ENCODE measurements around the gene SFXN1.

Gene SFXN1

GRCh38 chr5:175466700-175467318 is 11.6 kb upstream of the SFXN1 start:
- DNase-seq = no peak

GRCh38 chr5:175467983-175468690 is 10.2 kb upstream of the SFXN1 start:
- DNase-seq = no peak

DNA sequence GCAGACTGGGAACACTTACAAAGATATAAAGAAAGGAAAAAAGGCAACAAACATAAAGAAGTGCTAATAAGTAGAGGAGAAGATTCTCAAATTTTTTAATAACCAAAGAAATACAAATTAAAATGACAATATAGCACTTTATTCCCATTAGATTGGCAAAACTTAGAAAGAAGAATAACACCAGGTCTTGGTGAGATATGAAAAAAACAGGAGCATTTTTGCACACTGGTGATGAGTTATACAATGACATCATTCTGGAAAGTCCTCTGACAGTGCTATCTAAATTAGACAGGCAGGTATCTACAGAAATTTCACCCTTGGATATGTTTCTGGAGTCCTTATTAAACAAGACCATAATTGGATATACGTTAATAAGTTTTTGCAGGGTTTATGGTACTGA is 9.5 kb upstream of the SFXN1 start:
- no peak for DNase-seq

- DNase-seq = no peak
Observed at GRCh38 chr5:175469916-175470315, 8.4 kb upstream of the SFXN1 start.

- DNase-seq = no peak
Observed at GRCh38 chr5:175470781-175471180, 7.6 kb upstream of the SFXN1 start.

- no peak for DNase-seq
Observed at GRCh38 chr5:175471196-175471595, 7.2 kb upstream of the SFXN1 start.

DNA sequence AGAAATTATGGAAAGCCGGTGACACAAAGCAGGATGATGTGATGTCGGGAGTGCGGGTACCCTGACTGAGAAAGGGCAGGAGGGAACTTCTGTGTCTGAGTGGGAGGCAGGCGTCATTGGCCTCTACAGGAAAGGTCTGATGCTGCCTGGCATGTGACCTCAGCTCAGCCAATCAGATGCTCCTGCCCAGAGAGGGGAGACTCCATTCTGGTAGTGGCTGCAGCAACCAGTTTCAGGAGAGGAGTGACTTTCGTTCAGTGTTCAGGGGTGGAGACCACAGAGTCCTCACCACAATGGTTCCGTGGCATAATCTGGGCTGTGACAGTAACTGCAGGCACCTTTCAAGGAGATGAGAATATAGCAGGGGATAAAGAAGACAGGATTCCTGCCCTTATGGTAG is 6.7 kb upstream of the SFXN1 start:
- no peak for DNase-seq

DNA sequence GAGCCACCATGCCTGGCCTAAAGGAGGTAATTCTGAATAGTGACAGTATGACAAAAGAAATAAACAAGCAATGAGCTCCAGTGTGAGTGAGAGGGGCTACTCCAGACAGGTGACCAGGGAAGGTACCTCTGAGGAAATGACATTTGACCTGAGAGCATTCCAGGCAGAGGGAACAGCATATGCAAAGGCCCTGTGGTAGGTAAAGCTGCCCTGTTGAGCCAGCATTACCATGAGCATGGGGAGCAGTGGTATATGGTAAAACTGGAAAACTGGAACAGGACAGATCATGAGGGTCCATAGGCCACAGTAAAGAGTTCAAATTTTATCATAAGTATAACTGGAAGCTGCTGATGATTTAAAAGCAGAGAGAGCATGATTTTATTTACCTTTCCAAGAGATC is 6.0 kb upstream of the SFXN1 start:
- no peak for DNase-seq

GRCh38 chr5:175475248-175475647 is 3.1 kb upstream of the SFXN1 start:
- no peak for DNase-seq

DNA sequence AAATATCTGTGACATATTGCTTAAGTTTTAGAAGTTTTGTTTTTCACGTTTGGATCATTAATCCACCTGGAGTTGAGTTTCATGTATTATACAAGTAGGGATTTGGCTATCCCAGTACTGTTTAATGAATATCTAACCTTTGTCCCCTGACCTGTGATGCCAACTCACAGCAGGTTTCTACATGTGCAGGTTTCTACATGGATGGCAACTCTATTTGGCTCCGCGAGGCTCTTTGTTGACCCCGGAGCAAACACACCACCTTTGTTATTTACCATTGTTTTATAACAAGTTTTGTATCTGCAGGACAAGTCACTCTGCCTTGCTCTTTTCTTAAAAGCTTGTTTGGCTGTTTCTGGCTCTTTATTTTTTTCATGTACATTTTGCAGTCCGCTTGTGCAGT is 920 bp upstream of the SFXN1 start:
- DNase-seq = no peak

- DNase-seq = no peak
Observed at GRCh38 chr5:175478008-175478383, 364 bp upstream of the SFXN1 start.

GRCh38 chr5:175479125-175479881 is 943 bp downstream of the SFXN1 start:
- DNase-seq = no peak

- no peak for DNase-seq
Observed at GRCh38 chr5:175483337-175483736, 5.0 kb downstream of the SFXN1 start.

GRCh38 chr5:175484322-175484721 is 6.0 kb downstream of the SFXN1 start:
- no peak for DNase-seq

DNA sequence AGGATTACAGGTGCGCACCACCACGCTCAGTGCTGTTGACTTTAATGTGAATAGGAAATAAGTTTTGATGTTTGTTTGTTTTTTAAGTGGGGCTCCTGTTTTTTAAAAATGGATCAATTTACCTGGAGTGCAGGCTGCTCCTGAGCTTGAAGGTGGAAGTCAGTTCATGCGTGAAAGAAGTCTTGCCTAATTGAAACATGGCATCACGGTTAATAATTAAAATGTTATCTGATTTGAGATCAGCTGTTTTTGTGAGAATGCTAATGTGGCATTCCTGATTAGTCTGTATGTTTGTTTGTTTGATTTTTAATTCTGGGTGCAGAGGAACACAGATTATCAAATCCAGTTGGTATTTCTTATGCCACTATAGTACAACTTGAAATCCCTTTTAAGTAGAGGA is 6.5 kb downstream of the SFXN1 start:
- no peak for DNase-seq

DNA sequence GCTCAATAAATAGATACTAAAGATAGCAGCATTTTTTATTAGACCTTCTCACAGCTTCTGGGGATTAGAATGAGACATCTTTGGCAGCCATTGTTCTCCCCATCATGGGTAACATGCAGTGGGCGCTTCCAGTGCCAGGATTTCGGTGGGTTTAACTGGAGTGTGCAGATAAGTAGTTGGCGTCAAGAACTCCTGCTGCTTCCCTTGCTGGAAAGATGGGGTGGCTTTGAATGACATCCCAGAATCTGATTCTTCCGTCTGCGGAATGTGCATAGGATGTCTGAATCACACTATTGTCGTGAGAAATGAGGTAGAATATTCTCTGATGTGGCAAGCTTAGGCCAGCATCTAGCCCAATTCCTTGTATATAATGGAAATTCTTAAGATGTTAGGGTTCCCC is 7.3 kb downstream of the SFXN1 start:
- no peak for DNase-seq

DNA sequence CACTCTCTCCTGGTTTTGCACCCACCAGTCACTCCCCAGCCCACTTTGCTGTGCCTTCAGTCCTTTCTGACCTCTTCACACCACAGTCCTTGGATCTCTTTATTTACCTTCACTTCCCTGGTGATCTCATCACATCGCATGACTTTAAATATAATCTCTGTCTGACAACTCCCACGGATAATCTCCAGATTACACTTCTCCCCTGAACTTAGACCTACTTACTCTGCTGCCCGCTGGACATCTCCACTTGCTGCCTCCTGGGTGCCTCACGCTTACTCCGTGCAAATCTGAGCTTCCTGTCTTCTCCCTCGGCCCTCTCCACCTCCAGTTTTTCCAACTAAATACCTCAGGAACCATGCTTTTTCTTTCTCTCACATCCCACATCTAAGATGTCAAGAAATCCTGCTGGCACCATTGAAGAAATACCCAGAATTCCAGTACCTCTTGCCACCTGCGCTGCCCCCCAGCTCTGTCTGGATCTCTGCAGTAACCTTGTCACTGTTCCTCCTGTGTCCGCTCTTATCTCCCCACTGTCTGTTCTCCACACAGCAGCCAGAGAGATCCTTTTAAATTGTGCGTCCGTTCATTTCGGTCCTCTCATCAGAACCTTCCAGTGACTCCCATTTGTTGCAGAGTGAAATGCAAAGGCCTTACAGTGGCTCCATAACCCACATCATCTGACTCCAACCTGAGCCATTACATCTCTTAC is 9.3 kb downstream of the SFXN1 start:
- DNase-seq = no peak

DNA sequence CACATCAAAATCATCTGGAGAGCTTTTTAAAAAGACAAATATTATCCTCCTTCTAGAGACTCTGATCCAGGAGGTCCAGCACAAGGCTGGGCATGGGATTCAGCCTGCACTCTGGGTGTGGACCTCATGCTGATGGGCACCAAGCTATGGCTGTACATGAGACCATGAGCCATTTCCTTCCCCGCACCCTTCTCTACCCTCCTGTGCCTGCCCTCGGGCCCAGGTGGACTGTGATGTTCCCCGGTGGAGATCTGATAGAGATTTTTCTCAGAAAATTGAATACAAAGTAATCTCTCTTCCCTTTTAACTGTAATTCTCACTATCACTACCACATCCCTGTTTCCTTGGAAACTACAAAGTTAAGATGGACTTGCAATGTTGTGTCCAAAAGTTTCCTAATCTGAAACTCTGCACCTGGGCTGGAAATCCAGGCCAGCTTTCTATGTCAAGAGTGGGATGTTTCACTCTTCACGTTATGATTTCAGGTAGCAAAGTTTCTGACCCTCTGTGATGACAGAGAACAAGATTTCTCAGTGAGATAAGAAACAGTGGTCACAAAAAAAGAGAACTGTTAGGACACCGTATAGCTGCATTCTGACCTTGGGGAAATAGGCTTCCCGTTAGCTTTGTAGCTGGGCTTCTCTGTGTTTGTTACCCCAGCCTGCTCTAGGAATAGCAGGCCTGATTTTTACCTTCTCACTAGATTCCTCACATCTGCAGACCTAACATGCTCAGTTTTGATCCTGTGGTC is 11.5 kb downstream of the SFXN1 start:
- no peak for DNase-seq

DNA sequence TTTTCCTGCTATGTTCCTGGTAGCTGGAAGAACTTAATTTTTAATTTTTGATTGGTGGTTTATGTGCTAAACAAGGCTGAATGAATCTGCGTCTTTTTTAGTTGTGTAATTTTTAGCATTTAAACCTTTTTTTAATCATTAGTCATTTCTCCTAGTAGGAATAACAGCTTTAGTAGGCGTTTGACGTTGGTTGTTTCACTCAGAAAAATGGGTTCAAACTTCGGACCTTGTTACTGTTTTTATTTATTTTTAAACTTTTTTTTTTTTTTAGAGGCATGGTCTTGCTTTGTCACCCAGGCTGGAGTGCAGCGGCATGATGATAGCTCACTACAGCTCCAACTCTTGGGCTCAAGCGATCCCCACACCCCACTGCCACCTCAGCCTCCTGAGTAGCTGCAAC is 12.9 kb downstream of the SFXN1 start:
- DNase-seq = no peak

DNA sequence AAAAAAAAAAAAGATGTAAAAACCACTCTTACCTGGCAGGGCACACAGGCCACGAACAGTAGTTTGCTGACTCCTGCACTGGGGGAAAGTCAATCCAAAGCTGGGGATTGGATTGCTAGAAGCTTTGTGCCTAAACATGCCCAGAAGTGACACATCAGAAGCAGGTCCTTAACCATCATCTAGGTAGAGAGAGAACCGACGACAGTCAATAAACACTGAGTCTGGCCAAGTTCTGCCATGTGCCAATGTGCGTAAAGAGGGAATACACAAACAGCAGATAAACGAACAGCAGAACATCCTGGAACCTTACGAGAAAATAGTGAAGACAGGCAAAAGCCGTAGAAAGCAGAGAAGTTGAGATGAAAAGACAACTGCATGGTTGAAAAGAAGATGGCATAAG is 14.9 kb downstream of the SFXN1 start:
- DNase-seq = no peak

DNA sequence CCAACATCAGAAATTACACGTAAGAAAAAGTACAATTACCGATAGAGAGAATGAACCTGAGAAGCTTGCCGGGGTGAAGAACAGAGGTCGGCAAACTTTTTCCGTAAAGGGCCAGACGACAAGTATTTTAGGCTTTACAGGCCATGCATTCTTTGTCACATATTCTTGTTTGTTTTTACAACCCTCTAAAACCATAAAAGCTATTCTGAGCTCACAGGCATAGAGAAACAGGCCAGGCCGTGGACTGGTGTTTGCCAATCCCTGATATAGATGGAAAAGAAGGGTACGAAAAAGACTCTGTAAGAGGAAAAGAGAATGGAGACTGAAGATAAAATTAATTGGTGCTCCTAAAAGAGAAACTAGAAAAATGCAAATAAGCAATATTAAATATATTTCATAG is 15.4 kb downstream of the SFXN1 start:
- DNase-seq = no peak

DNA sequence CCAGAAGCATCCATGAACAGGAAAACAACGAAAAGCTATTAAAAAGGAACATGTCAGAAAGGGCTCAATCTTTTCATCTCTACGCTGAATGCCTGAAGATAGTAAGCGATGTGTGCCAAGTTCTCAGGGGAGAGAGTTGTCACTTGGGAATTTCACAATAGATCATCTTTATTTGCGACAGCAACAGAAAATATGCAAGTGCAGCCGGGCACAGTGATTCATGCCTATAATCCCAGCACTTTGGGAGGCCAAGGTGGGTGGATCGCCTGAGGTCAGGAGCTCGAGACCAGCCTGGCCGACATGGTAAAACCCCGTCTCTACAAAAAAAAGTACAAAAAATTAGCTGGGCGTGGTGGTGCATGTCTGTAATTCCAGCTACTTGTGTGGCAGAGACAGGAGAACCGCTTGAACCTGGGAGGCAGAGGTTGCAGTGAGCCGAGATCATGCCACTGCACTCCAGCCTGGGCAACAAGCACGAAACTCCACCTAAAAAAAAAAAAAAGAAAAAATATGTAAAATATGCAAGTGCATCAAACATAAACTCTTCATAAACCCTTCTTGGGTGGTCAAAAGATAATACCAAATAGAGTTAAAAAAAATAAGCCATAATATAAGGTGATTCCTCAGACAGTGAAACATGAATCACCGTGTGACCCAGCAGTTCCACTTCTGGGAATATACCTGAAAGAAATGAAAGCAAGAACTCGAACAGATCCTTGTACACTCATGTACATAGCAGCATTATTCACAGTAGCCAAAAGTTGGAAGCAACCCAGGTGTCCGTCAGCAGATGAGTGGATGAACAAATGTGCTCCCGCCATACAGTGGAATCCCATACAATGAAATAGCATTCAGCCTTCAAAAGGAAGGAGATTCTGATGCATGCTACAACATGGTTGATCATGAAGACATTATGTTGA is 16.2 kb downstream of the SFXN1 start:
- DNase-seq = no peak
